HEK293 (cell line): ENCODE measurements around the gene NR3C2.

ENCODE experiments used
- CTCF ChIA-PET: fragments of 350-600 bp; formaldehyde crosslinking; extraction: SDS; loops from one replicate; lab custom pipeline; 2021; ENCODE audit warnings: antibody characterized with exemption; lab: Yijun Ruan, JAX
- POLR2A ChIA-PET: fragments of 300-600 bp; formaldehyde crosslinking; extraction: SDS; loops from one replicate; lab custom pipeline; 2020; ENCODE audit warnings: antibody characterized with exemption, inconsistent platforms; lab: Yijun Ruan, JAX
- H3K27ac ChIP-seq: fragments of 200-500 bp; sonication (Bioruptor generic); 2 replicates; pipeline ENCODE4 v1.5.1; 2014; ENCODE audit warnings: low read depth, low read length, control low read depth, inconsistent platforms; ENCODE audit errors: extremely low read depth
- H3K36me3 ChIP-seq, 2 experiments: fragments of 200-500 bp in 1 of 2; sonication (Bioruptor generic) in 1 of 2; 1 replicate in 1 of 2; 2 replicates in 1 of 2; pipeline ENCODE4 v1.5.1; 2014 to 2017; ENCODE audit warnings: inconsistent platforms in 2 of 2, low read length in 2 of 2; ENCODE audit not compliant: control insufficient read depth in 2 of 2, insufficient read depth in 1 of 2
- H3K4me1 ChIP-seq: fragments of 200-500 bp; sonication (Bioruptor generic); 2 replicates; pipeline ENCODE4 v1.5.1; 2014; ENCODE audit warnings: mild to moderate bottlenecking, low read length, inconsistent platforms; ENCODE audit not compliant: control insufficient read depth, insufficient read depth
- H3K4me3 ChIP-seq: 2 replicates; pipeline ENCODE4 v1.5.1; 2011; ENCODE audit warnings: low read depth, mild to moderate bottlenecking, control low read depth, low read length, moderate library complexity
- H3K9me3 ChIP-seq: fragments of 200-500 bp; sonication (Bioruptor generic); 2 replicates; pipeline ENCODE4 v1.5.1; 2014; ENCODE audit warnings: low read depth, low read length, inconsistent platforms; ENCODE audit not compliant: control insufficient read depth, insufficient read depth
- BCL6B ChIP-seq: fragments of 450-650 bp; formaldehyde crosslinking; IDR thresholded peaks from 2 replicates; pipeline ENCODE4 v1.5.1; 2017; ENCODE audit warnings: missing biosample characterization, missing genetic modification characterization
- CTCF ChIP-seq: fragments of 450-650 bp; formaldehyde crosslinking; IDR thresholded peaks from 2 replicates; pipeline ENCODE4 v1.5.1; 2016; ENCODE audit warnings: missing biosample characterization, missing genetic modification characterization
- FEZF1 ChIP-seq: fragments of 450-650 bp; formaldehyde crosslinking; IDR thresholded peaks from 2 replicates; pipeline ENCODE4 v1.5.1; 2016; ENCODE audit warnings: missing biosample characterization, missing genetic modification characterization
- GFI1B ChIP-seq: fragments of 450-650 bp; formaldehyde crosslinking; IDR thresholded peaks from 2 replicates; pipeline ENCODE4 v1.5.1; 2016; ENCODE audit warnings: missing biosample characterization, missing genetic modification characterization
- GLI4 ChIP-seq: fragments of 450-650 bp; formaldehyde crosslinking; IDR thresholded peaks from 2 replicates; pipeline ENCODE4 v1.5.1; 2016; ENCODE audit warnings: missing biosample characterization, missing genetic modification characterization
- IKZF3 ChIP-seq: fragments of 450-650 bp; IDR thresholded peaks from 2 replicates; pipeline ENCODE4 v1.5.0; 2018; ENCODE audit warnings: missing biosample characterization, mild to moderate bottlenecking, missing genetic modification characterization, moderate library complexity
- SALL2 ChIP-seq: fragments of 450-650 bp; formaldehyde crosslinking; IDR thresholded peaks from 2 replicates; pipeline ENCODE4 v1.5.0; 2017; ENCODE audit warnings: missing biosample characterization, mild to moderate bottlenecking, missing genetic modification characterization, borderline replicate concordance
- SETDB1 ChIP-seq: IDR thresholded peaks from one replicate; pipeline ENCODE4 v1.6.1; 2017; ENCODE audit warnings: mild to moderate bottlenecking, low read length, moderate library complexity, mixed read lengths; ENCODE audit not compliant: insufficient read length
- TCF7L2 ChIP-seq: IDR thresholded peaks from 2 replicates; pipeline ENCODE4 v1.6.1; 2011; ENCODE audit warnings: low read depth, mild to moderate bottlenecking, inconsistent platforms, low read length, moderate library complexity, borderline replicate concordance
- ZBTB11 ChIP-seq: fragments of 450-650 bp; formaldehyde crosslinking; conservative IDR thresholded peaks from 2 replicates; pipeline ENCODE4 v1.5.1; 2016; ENCODE audit warnings: low read depth, missing biosample characterization, missing genetic modification characterization
- ZNF174 ChIP-seq: fragments of 450-650 bp; formaldehyde crosslinking; IDR thresholded peaks from 2 replicates; pipeline ENCODE4 v1.5.0; 2017; ENCODE audit warnings: missing biosample characterization, mild to moderate bottlenecking, missing genetic modification characterization
- ZNF221 ChIP-seq: fragments of 450-650 bp; formaldehyde crosslinking; IDR thresholded peaks from 2 replicates; pipeline ENCODE4 v1.5.1; 2017; ENCODE audit warnings: missing biosample characterization, missing genetic modification characterization, borderline replicate concordance
- ZNF529 ChIP-seq: fragments of 450-650 bp; formaldehyde crosslinking; IDR thresholded peaks from 2 replicates; pipeline ENCODE4 v1.5.1; 2017; ENCODE audit warnings: missing genetic modification characterization, missing biosample characterization; ENCODE audit not compliant: insufficient replicate concordance
- ZNF530 ChIP-seq: fragments of 450-650 bp; formaldehyde crosslinking; IDR thresholded peaks from 2 replicates; pipeline ENCODE4 v1.5.1; 2016; ENCODE audit warnings: low read depth, missing biosample characterization, missing genetic modification characterization
- ZNF610 ChIP-seq: fragments of 450-650 bp; formaldehyde crosslinking; IDR thresholded peaks from 2 replicates; pipeline ENCODE4 v1.5.1; 2016; ENCODE audit warnings: missing biosample characterization, missing genetic modification characterization, borderline replicate concordance
- ZNF785 ChIP-seq: fragments of 450-650 bp; formaldehyde crosslinking; IDR thresholded peaks from 2 replicates; pipeline ENCODE4 v1.5.1; 2016; ENCODE audit warnings: missing biosample characterization, missing genetic modification characterization
- ZNF837 ChIP-seq: fragments of 450-650 bp; formaldehyde crosslinking; IDR thresholded peaks from 2 replicates; pipeline ENCODE4 v1.5.1; 2016; ENCODE audit warnings: missing biosample characterization, missing genetic modification characterization
- ZSCAN30 ChIP-seq: fragments of 450-650 bp; IDR thresholded peaks from 2 replicates; pipeline ENCODE4 v1.5.1; 2018; ENCODE audit warnings: missing biosample characterization, mild to moderate bottlenecking, missing genetic modification characterization, moderate library complexity
- ZXDB ChIP-seq: fragments of 450-650 bp; formaldehyde crosslinking; IDR thresholded peaks from 2 replicates; pipeline ENCODE4 v1.5.1; 2016; ENCODE audit warnings: missing biosample characterization, missing genetic modification characterization
- TF ChIP-seq, protein P1 (sequence below): fragments of 450-650 bp; formaldehyde crosslinking; IDR thresholded peaks from 2 replicates; pipeline ENCODE4 v1.5.1; 2016; ENCODE audit warnings: missing biosample characterization, missing genetic modification characterization
- TF ChIP-seq, protein P2 (sequence below): fragments of 450-650 bp; formaldehyde crosslinking; IDR thresholded peaks from 2 replicates; pipeline ENCODE4 v1.5.1; 2017; ENCODE audit warnings: missing biosample characterization, missing genetic modification characterization
- TF ChIP-seq, protein P3 (sequence below): fragments of 450-650 bp; formaldehyde crosslinking; IDR thresholded peaks from 2 replicates; pipeline ENCODE4; 2016; ENCODE audit warnings: missing biosample characterization, missing genetic modification characterization

The NR3C2 gene

GRCh38 chr4:148164557-148164956 lies 277.7 kb downstream of the NR3C2 start:
- Histone ChIP-seq H3K27ac (no peak overlapping the region), H3K4me3 (no peak overlapping the region), H3K36me3 (no peaks in the 10 kb centered on the region), H3K9me3 (no peaks in the 10 kb centered on the region), H3K4me1 (peaks cover 7% of the 10 kb centered on the region; the same call in 1 of the 2 replicates)
- POLR2A ChIA-PET: no interaction called here
- TF ChIP-seq ZNF529 (no peak), IKZF3 (tag by site-specific recombination) (no peak), ZNF530 (tag by site-specific recombination) (no peak), ZBTB11 (no peak), TCF7L2 (no peak), SETDB1 (no peak), ZSCAN30 (tag by site-specific recombination) (peak; percentile 48; the same call in 1 of the 2 replicates), GLI4 (tag by site-specific recombination) (no peak), FEZF1 (peak; percentile 69), ZNF837 (tag by site-specific recombination) (no peak), BCL6B (tag by site-specific recombination) (no peak), GFI1B (tag by site-specific recombination) (no peak)
- TF ChIP-seq, protein P1, sequence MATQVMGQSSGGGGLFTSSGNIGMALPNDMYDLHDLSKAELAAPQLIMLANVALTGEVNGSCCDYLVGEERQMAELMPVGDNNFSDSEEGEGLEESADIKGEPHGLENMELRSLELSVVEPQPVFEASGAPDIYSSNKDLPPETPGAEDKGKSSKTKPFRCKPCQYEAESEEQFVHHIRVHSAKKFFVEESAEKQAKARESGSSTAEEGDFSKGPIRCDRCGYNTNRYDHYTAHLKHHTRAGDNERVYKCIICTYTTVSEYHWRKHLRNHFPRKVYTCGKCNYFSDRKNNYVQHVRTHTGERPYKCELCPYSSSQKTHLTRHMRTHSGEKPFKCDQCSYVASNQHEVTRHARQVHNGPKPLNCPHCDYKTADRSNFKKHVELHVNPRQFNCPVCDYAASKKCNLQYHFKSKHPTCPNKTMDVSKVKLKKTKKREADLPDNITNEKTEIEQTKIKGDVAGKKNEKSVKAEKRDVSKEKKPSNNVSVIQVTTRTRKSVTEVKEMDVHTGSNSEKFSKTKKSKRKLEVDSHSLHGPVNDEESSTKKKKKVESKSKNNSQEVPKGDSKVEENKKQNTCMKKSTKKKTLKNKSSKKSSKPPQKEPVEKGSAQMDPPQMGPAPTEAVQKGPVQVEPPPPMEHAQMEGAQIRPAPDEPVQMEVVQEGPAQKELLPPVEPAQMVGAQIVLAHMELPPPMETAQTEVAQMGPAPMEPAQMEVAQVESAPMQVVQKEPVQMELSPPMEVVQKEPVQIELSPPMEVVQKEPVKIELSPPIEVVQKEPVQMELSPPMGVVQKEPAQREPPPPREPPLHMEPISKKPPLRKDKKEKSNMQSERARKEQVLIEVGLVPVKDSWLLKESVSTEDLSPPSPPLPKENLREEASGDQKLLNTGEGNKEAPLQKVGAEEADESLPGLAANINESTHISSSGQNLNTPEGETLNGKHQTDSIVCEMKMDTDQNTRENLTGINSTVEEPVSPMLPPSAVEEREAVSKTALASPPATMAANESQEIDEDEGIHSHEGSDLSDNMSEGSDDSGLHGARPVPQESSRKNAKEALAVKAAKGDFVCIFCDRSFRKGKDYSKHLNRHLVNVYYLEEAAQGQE: no peak
- TF ChIP-seq, protein P2, sequence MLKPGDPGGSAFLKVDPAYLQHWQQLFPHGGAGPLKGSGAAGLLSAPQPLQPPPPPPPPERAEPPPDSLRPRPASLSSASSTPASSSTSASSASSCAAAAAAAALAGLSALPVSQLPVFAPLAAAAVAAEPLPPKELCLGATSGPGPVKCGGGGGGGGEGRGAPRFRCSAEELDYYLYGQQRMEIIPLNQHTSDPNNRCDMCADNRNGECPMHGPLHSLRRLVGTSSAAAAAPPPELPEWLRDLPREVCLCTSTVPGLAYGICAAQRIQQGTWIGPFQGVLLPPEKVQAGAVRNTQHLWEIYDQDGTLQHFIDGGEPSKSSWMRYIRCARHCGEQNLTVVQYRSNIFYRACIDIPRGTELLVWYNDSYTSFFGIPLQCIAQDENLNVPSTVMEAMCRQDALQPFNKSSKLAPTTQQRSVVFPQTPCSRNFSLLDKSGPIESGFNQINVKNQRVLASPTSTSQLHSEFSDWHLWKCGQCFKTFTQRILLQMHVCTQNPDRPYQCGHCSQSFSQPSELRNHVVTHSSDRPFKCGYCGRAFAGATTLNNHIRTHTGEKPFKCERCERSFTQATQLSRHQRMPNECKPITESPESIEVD (tag by site-specific recombination): peak; percentile 42
- CTCF ChIA-PET: interaction anchor here (0.6 kb wide), 2 partner anchors 239 to 979 kb away, joined by 3 to 4 read pairs; no protein-coding TSS in a partner anchor

DNA sequence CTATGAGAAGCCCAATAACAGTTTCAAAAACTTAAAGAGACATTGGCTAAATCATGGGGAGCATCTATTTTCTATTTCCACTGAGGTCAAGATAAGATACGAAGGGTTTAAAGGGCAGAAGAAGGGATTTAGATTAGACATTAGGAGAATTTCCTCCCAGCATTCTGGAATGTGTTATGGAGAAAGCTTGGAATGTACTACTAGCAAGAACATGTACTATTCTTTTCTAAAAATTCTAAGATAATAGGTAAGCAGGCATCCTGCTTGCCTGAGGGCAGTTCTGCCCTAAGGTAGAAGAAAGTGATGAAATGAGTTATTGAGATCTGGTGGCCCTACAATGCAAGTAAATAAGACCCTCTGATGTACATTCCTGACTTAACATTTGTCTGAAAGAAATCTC lies 279.2 kb downstream of the NR3C2 start:
- CTCF ChIA-PET: no interaction called here
- POLR2A ChIA-PET: interaction anchor here (0.6 kb wide), 1 partner anchor 114 kb away, joined by 4 read pairs; no protein-coding TSS in a partner anchor
- TF ChIP-seq ZXDB (tag by site-specific recombination) (no peak), ZNF785 (tag by site-specific recombination) (no peak), ZNF610 (tag by site-specific recombination) (no peak), ZNF174 (tag by site-specific recombination) (no peak), CTCF (tag by site-specific recombination) (no peak), ZNF221 (no peak), SALL2 (tag by site-specific recombination) (no peak)
- TF ChIP-seq, protein P3, sequence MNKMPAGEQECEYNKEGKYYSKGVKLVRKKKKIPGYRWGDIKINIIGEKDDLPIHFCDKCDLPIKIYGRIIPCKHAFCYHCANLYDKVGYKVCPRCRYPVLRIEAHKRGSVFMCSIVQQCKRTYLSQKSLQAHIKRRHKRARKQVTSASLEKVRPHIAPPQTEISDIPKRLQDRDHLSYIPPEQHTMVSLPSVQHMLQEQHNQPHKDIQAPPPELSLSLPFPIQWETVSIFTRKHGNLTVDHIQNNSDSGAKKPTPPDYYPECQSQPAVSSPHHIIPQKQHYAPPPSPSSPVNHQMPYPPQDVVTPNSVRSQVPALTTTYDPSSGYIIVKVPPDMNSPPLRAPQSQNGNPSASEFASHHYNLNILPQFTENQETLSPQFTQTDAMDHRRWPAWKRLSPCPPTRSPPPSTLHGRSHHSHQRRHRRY (tag by site-specific recombination): no peak
- TF ChIP-seq, all 188 proteins: peak for 0
- H3K4me1 ChIP-seq: peaks cover 7% of the 10 kb centered on the region; the same call in 1 of the 2 replicates
- no peaks in the 10 kb centered on the region for H3K36me3 ChIP-seq
- no peak overlapping the region for H3K4me3 ChIP-seq
- no peaks in the 10 kb centered on the region for H3K9me3 ChIP-seq
- H3K27ac ChIP-seq: no peak overlapping the region
